SK-N-SH treated with all-trans-retinoic acid at 6 μM for 48 hours (cell line): ENCODE measurements around the gene RAB8B.

Source experiments
- ATAC-seq: fragments of 200-7000 bp; cut with Tn5 transposase; 3 replicates; pipeline ENCODE4 v1.9.1; 2020; ENCODE audit warnings: mild to moderate bottlenecking, moderate library complexity
- ARNTL ChIP-seq: fragments of 450-650 bp; formaldehyde crosslinking; IDR thresholded peaks from 2 replicates; pipeline ENCODE4 v1.5.0; 2020; ENCODE audit warnings: low read depth, mild to moderate bottlenecking, moderate library complexity, borderline replicate concordance
- BACH2 ChIP-seq: fragments of 250-450 bp; sonication (Bioruptor Pico); IDR thresholded peaks from 2 replicates; pipeline ENCODE4 v1.9.0; 2021; ENCODE audit warnings: mild to moderate bottlenecking, borderline replicate concordance
- CREB5 ChIP-seq: fragments of 250-450 bp; sonication (Bioruptor Pico); IDR thresholded peaks from 2 replicates; pipeline ENCODE4 v1.5.1; 2020; ENCODE audit warnings: low read depth, mild to moderate bottlenecking, moderate library complexity
- CSDC2 ChIP-seq: fragments of 250-450 bp; sonication (Bioruptor Pico); IDR thresholded peaks from 2 replicates; pipeline ENCODE4 v1.5.0; 2020; ENCODE audit warnings: mild to moderate bottlenecking, moderate library complexity
- CSRNP3 ChIP-seq: fragments of 250-450 bp; sonication (Bioruptor Pico); IDR thresholded peaks from 2 replicates; pipeline ENCODE4 v1.5.1; 2021; ENCODE audit warnings: mild to moderate bottlenecking, moderate library complexity
- ISL1 ChIP-seq: fragments of 250-450 bp; sonication (Bioruptor Pico); IDR thresholded peaks from 2 replicates; pipeline ENCODE4 v2.1.2; 2022; ENCODE audit warnings: mild to moderate bottlenecking, moderate library complexity
- OSR1 ChIP-seq: fragments of 250-450 bp; sonication (Bioruptor Pico); IDR thresholded peaks from 2 replicates; pipeline ENCODE4 v1.8.0; 2022; ENCODE audit warnings: moderate library complexity, mild to moderate bottlenecking, inconsistent platforms
- PPARA ChIP-seq: fragments of 250-450 bp; sonication (Bioruptor Pico); IDR thresholded peaks from 2 replicates; pipeline ENCODE4 v1.5.0; 2020; ENCODE audit warnings: mild to moderate bottlenecking, borderline replicate concordance
- RARB ChIP-seq: fragments of 250-450 bp; sonication (Bioruptor Pico); IDR thresholded peaks from 2 replicates; pipeline ENCODE4 v1.8.0; 2021; ENCODE audit warnings: mild to moderate bottlenecking, moderate library complexity
- SNAI2 ChIP-seq: fragments of 250-450 bp; sonication (Bioruptor Pico); IDR thresholded peaks from 2 replicates; pipeline ENCODE4 v1.5.0; 2020; ENCODE audit warnings: mild to moderate bottlenecking, moderate library complexity
- TCF4 ChIP-seq: fragments of 250-450 bp; sonication (Bioruptor Pico); IDR thresholded peaks from 2 replicates; pipeline ENCODE4 v1.8.0; 2021; ENCODE audit warnings: mild to moderate bottlenecking, moderate library complexity, borderline replicate concordance
- TOX ChIP-seq: fragments of 250-450 bp; sonication (Bioruptor Pico); IDR thresholded peaks from 2 replicates; pipeline ENCODE4 v1.8.0; 2021; ENCODE audit warnings: mild to moderate bottlenecking, moderate library complexity, borderline replicate concordance
- TSHZ2 ChIP-seq: fragments of 250-450 bp; sonication (Bioruptor Pico); IDR thresholded peaks from 2 replicates; pipeline ENCODE4 v1.5.0; 2020; ENCODE audit warnings: mild to moderate bottlenecking, moderate library complexity
- ZC3H10 ChIP-seq: fragments of 250-450 bp; sonication (Bioruptor Pico); IDR thresholded peaks from 2 replicates; pipeline ENCODE4 v1.5.1; 2021; ENCODE audit warnings: mild to moderate bottlenecking, moderate library complexity
- ZFP3 ChIP-seq: fragments of 250-450 bp; sonication (Bioruptor Pico); IDR thresholded peaks from 2 replicates; pipeline ENCODE4 v1.5.0; 2020; ENCODE audit warnings: mild to moderate bottlenecking, moderate library complexity
- ZFP30 ChIP-seq: fragments of 450-650 bp; formaldehyde crosslinking; IDR thresholded peaks from 2 replicates; pipeline ENCODE4 v1.5.0; 2022; ENCODE audit warnings: mild to moderate bottlenecking, moderate library complexity
- ZNF565 ChIP-seq: fragments of 450-650 bp; formaldehyde crosslinking; conservative IDR thresholded peaks from 2 replicates; pipeline ENCODE4 v1.5.0; 2020; ENCODE audit warnings: low read depth, mild to moderate bottlenecking, moderate library complexity
- ZNF8 ChIP-seq: fragments of 450-650 bp; formaldehyde crosslinking; IDR thresholded peaks from 2 replicates; pipeline ENCODE4 v1.5.0; 2020; ENCODE audit warnings: mild to moderate bottlenecking, moderate library complexity

RAB8B gene

GRCh38 chr15:63226155-63226883, 36.9 kb downstream of the RAB8B start:
- ATAC-seq: no peak
- no peak for TF ChIP-seq TOX (CRISPR knock-in tag)
- TF ChIP-seq ZFP3 (CRISPR knock-in tag): no peak
- no peak for TF ChIP-seq PPARA

- TF ChIP-seq CSDC2 (CRISPR knock-in tag) (no peak), TOX (CRISPR knock-in tag) (no peak), CREB5 (no peak), ZNF8 (no peak), ZC3H10 (no peak), ISL1 (CRISPR knock-in tag) (no peak), SNAI2 (CRISPR knock-in tag) (no peak), OSR1 (CRISPR knock-in tag) (no peak), PPARA (no peak), TCF4 (CRISPR knock-in tag) (no peak), BACH2 (no peak), CSRNP3 (CRISPR knock-in tag) (no peak), TSHZ2 (CRISPR knock-in tag) (no peak)
- no peak for ATAC-seq
Observed at GRCh38 chr15:63226966-63227401, 37.6 kb downstream of the RAB8B start.

- ATAC-seq: no peak
- TF ChIP-seq ZFP30 (CRISPR knock-in tag) (no peak), BACH2 (no peak), ARNTL (CRISPR knock-in tag) (no peak), ZNF8 (no peak), CSDC2 (CRISPR knock-in tag) (no peak), CSRNP3 (CRISPR knock-in tag) (no peak)
Observed at GRCh38 chr15:63227689-63228088, 38.3 kb downstream of the RAB8B start.

- TF ChIP-seq SNAI2 (CRISPR knock-in tag) (no peak), ZFP3 (CRISPR knock-in tag) (no peak), ZNF565 (CRISPR knock-in tag) (no peak), PPARA (no peak), OSR1 (CRISPR knock-in tag) (no peak), RARB (no peak), ZFP30 (CRISPR knock-in tag) (no peak), TSHZ2 (CRISPR knock-in tag) (no peak), ZC3H10 (no peak)
- ATAC-seq: no peak
Observed at GRCh38 chr15:63231206-63231605, 41.8 kb downstream of the RAB8B start.
